ENCODE results near the gene KIAA1671.
"Not testable (repeated sequence)": the region's sequence is repeated elsewhere in the genome, so short reads cannot be mapped to it uniquely, and the experiment has no call there.

GRCh38 chr22:25238058-25238457 is 285.5 kb downstream of the KIAA1671 start:
- not testable (repeated sequence) for TF ChIP-seq EP300 (conservative IDR thresholded peaks at IDR 0.05; ENCODE audit: poor library complexity, severe bottlenecking); SMC3 (conservative IDR thresholded peaks at IDR 0.05; ENCODE audit: poor library complexity); MXI1 (conservative IDR thresholded peaks at IDR 0.05; ENCODE audit: poor library complexity, severe bottlenecking); REST (IDR thresholded peaks at IDR 0.05; ENCODE audit: borderline replicate concordance)
